MCF 10A (cell line): ENCODE results near the gene UBAP1. TPM values are rescaled to one million over a fixed set of nuclear protein-coding genes. Genes with fewer than 3 reads are reported as not detected.
"Not testable (repeated sequence)": the region's sequence is repeated elsewhere in the genome, so short reads cannot be mapped to it uniquely, and the experiment has no call there.

Source experiments
- BruUV-seq: library from RNA; stranded (reverse); fragments of 400-500 nt; replicated peaks from 2 replicates; lab custom pipeline; 2021; lab: Mats Ljungman, UMichigan
- CTCF ChIA-PET: fragments of 300-600 bp; sonication (Branson Sonifier 250); formaldehyde crosslinking; extraction: SDS; loops from one replicate; lab custom pipeline; 2021; ENCODE audit warnings: antibody characterized with exemption, inconsistent platforms; lab: Yijun Ruan, JAX
- POLR2A ChIA-PET: fragments of 300-600, 350-650 bp; sonication (Branson Sonifier 250); formaldehyde crosslinking; extraction: SDS; loops from one replicate; lab custom pipeline; 2020; ENCODE audit warnings: antibody characterized with exemption, inconsistent platforms; lab: Yijun Ruan, JAX
- DNase-seq: peaks from one replicate; pipeline ENCODE4 v3.0.0-alpha.2; 2018; ENCODE audit not compliant: unreplicated experiment
- H3K27ac Mint-ChIP-seq: one replicate; pipeline ENCODE4 v1.8.0; 2022; ENCODE audit warnings: mild to moderate bottlenecking, low read depth, mixed read lengths; ENCODE audit not compliant: unreplicated experiment
- H3K27me3 Mint-ChIP-seq: one replicate; pipeline ENCODE4 v1.8.0; 2022; ENCODE audit warnings: mixed read lengths; ENCODE audit not compliant: insufficient read depth, unreplicated experiment
- H3K36me3 Mint-ChIP-seq: one replicate; pipeline ENCODE4 v1.8.0; 2022; ENCODE audit warnings: mild to moderate bottlenecking, moderate library complexity, mixed read lengths; ENCODE audit not compliant: insufficient read depth, unreplicated experiment
- H3K4me1 Mint-ChIP-seq: one replicate; pipeline ENCODE4 v1.8.0; 2022; ENCODE audit warnings: mixed read lengths; ENCODE audit not compliant: insufficient read depth, unreplicated experiment
- H3K4me3 Mint-ChIP-seq: one replicate; pipeline ENCODE4 v1.8.0; 2022; ENCODE audit warnings: mild to moderate bottlenecking, moderate library complexity, mixed read lengths; ENCODE audit not compliant: unreplicated experiment
- H3K9me3 Mint-ChIP-seq: one replicate; pipeline ENCODE4 v1.8.0; 2022; ENCODE audit warnings: mixed read lengths; ENCODE audit not compliant: unreplicated experiment
- CTCF ChIP-seq: fragments of 200-600 bp; IDR thresholded peaks from one replicate; pipeline ENCODE4 v1.8.0; 2022; ENCODE audit warnings: antibody characterized with exemption, mild to moderate bottlenecking; ENCODE audit not compliant: unreplicated experiment
- intact Hi-C: fragments of 100-400 bp; cut with micrococcal nuclease; formaldehyde crosslinking; loops from 2 replicates; pipeline ENCODE4 v1.14.1; 2022
- total RNA-seq: library from RNA; stranded (reverse); gene quantifications from 2 replicates; pipeline ENCODE4 v1.2.3, GENCODE V29; 2022

Gene UBAP1
- total RNA-seq, 1 experiment from 2014 or later, result 64.4 TPM

- TF ChIP-seq CTCF, result no peak
- Mint-ChIP-seq H3K27ac (no peak overlapping the region), H3K36me3 (peaks cover 81% of the 10 kb centered on the region), H3K9me3 (no peaks in the 10 kb centered on the region), H3K4me3 (no peak overlapping the region), H3K4me1 (peaks cover 17% of the 10 kb centered on the region), H3K27me3 (no peaks in the 10 kb centered on the region)
- no TSS peak for BruUV-seq
- no peak for DNase-seq
- CTCF ChIA-PET, result no interaction called here
- POLR2A ChIA-PET, result interaction anchor here (0.7 to 1.7 kb wide), 2 partner anchors 10 to 16 kb away, joined by 3 read pairs; no protein-coding TSS in a partner anchor
- intact Hi-C loops, result no loop called here
These were observed 59.0 kb downstream of the UBAP1 start for GRCh38 chr9:34237836-34238235.

- ChIA-PET CTCF (interaction anchor here (0.6 to 5.4 kb wide), 3 partner anchors 13 to 166 kb away, joined by 3 to 39 read pairs (median 4); no protein-coding TSS in a partner anchor), POLR2A (interaction anchor here (0.9 kb wide), 1 partner anchor 17 kb away, joined by 3 read pairs; no protein-coding TSS in a partner anchor)
- Mint-ChIP-seq H3K4me1 (peaks cover 5% of the 10 kb centered on the region), H3K27ac (no peak overlapping the region), H3K27me3 (no peaks in the 10 kb centered on the region), H3K9me3 (no peaks in the 10 kb centered on the region), H3K36me3 (peaks cover 79% of the 10 kb centered on the region), H3K4me3 (no peak overlapping the region)
- no TSS peak for BruUV-seq
- intact Hi-C loops, result no loop called here
- DNase-seq, result no peak
- TF ChIP-seq CTCF, result no peak
These were observed 61.2 kb downstream of the UBAP1 start for GRCh38 chr9:34240006-34240405.

- Mint-ChIP-seq H3K4me3 (no peak overlapping the region), H3K27me3 (no peaks in the 10 kb centered on the region), H3K36me3 (peaks cover 75% of the 10 kb centered on the region), H3K9me3 (no peaks in the 10 kb centered on the region), H3K27ac (no peak overlapping the region), H3K4me1 (peaks cover 5% of the 10 kb centered on the region)
- intact Hi-C loops, result no loop called here
- POLR2A ChIA-PET, result interaction anchor here (0.9 to 1.6 kb wide), 3 partner anchors 8 to 36 kb away, joined by 3 to 5 read pairs (median 4); no protein-coding TSS in a partner anchor
- CTCF ChIA-PET, result interaction anchor here (1.2 to 5.4 kb wide), 3 partner anchors 8 to 21 kb away, joined by 3 to 39 read pairs (median 4); no protein-coding TSS in a partner anchor
- no peak for DNase-seq
- no peak for TF ChIP-seq CTCF
- no TSS peak for BruUV-seq
These were observed 64.0 kb downstream of the UBAP1 start for GRCh38 chr9:34242830-34243229.

GRCh38 chr9:34245212-34245611 lies 66.4 kb downstream of the UBAP1 start:
- H3K9me3 Mint-ChIP-seq, BruUV-seq, H3K4me3 Mint-ChIP-seq, H3K27ac Mint-ChIP-seq, intact Hi-C loops, POLR2A ChIA-PET, CTCF ChIA-PET, DNase-seq, H3K4me1 Mint-ChIP-seq, H3K27me3 Mint-ChIP-seq: not testable (repeated sequence)
- H3K36me3 Mint-ChIP-seq, result peaks cover 69% of the 10 kb centered on the region
